Ureter (tissue), 1 donor: Measurements from ENCODE around the gene SMYD3. TPM values are rescaled to one million over a fixed set of nuclear protein-coding genes. Genes with fewer than 3 reads are reported as not detected.

Source experiments
- DNase-seq: peaks from one replicate; pipeline ENCODE4 v3.0.0-alpha.2; 2020; ENCODE audit warnings: low spot score
- total RNA-seq: library from RNA; stranded (reverse); gene quantifications from one replicate; pipeline ENCODE4 v1.2.4, GENCODE V29; 2023
- donor health status: DM: yes; HTN: yes; CAD: no.

SMYD3 gene
- total RNA-seq, 1 donor from 2014 or later = 29.3 TPM

GRCh38 chr1:245915841-245916240 is 591.2 kb downstream of the SMYD3 start:
- DNase-seq = no peak

DNA sequence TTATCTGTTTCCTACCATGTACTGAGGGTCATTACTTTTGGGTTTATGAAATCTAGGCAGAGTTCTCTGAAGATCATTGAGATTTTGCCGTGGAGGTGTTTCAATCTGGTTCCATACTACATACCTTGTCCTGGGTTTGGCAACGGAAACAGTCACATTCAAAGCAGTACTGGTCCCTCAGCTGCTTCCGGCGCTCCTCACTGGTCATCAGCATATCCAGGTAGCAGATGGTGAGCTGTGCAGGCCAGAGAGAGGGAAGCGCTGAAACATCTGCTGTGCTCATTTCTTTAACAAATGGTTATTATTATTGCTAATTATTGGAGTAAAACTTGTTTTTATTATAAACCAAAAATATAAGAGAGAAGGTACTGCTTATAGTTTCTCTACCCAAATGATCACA is 591.7 kb downstream of the SMYD3 start:
- no peak for DNase-seq

DNA sequence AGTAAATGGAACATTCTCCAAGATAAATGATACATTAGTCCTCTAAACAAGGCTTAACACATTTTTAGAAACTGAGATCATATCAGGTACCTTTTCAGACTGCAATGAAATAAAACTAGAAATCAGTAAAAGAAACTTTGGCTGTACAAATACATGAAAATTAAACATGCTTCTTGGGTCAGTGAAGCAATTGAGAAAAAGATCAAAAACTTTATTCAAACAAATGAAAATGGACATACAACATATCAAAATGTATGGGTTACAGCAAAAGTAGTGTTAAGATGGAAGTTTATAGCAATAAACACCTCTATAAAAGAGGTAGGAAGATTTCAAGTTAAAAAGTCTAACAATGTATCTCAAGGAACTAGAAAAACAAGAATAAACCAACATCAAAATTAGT is 598.5 kb downstream of the SMYD3 start:
- no peak for DNase-seq

DNA sequence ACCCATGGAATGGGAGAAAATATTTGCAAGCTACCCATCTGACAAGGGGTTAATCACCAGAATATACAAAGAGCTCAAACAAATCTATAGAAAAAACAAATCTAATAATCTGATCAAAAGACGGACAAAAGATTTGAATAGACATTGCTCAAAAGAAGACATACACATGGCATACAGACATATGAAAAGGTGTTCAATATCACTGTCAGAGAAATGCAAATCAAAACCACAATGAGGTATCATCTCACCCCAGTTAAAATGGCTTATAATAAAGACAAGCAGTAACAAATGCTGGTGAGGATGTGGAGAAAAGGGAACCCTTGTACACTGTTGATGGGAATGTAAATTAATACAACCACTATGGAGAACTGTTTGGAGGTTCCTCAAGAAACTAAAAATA is 600.9 kb downstream of the SMYD3 start:
- DNase-seq = no peak

DNA sequence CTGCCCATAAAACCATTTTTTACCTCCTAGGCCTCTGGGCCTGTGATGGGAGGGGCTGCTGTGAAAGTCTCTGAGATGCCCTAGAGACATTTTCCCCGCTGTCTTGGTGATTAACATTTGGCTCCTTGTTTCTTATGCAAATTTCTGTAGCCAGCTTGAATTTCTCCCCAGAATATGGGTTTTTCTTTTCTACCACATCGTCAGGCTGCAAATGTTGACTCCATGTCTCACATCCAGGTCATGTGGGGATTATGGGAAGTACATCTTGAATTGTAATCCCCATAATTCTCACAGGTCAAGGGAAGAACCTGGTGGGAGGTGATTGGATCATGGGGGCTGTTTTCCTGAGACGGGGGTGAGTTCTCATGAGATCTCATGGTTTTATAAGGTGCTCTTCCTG is 603.2 kb downstream of the SMYD3 start:
- DNase-seq = no peak

DNA sequence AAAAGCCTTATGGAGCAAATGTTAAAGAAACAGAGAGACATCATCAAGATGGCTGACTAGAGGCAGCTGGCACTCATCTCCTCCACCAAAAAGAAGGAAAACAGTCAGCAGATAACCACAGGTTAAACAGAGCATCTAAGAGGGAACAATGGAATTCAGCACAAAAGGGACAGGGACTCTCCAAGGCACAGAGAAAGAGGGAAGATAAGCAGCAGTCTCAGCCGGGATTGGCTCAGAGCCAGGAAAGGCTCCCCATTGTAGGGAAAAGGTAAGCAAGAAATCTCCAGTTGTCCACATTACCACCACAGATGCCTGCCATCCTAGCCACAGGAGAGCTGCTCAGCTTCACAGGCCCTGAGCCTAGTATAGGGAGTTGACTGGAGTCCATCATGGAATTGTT is 605.5 kb downstream of the SMYD3 start:
- DNase-seq = no peak

- DNase-seq = no peak
These were observed 606.0 kb downstream of the SMYD3 start for GRCh38 chr1:245901037-245901436.

DNA sequence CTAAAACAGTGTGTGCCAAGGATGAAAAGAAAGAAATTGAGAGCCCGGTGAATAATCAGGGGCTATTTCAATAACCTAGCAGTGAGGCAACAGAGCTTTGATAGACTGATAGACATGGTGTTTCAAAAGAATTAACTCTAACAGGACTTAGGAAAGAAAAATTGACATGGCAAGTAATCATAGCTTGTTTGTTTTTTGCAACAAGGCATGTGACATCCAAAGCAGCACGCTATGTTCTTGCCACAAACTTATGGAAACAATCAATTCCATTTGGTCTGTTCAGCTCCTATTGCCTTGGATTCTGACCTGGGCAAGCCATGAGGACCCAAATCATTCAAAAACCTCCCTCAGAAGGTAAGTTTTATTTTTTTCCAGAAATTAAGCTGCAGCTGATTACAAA is 608.5 kb downstream of the SMYD3 start:
- DNase-seq = no peak

DNA sequence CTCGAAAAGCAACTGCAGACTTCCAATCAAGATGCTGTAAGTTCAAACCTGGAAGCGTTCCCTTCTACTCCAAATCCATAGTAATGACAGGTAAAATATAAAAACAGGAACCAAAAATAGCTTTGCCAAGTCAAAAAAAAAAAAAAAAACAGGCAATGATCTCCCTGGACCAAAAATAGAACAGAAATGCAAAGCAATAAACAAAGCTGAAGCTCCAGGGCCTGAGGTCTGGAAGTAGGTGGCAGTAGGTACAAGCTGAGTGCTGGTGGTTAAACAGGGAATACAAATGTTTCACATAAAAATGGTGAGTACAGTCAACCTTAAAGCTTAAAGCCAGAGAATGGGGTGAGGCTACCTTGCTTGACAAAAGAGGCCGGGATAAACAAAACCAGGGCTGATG is 610.8 kb downstream of the SMYD3 start:
- DNase-seq = no peak

DNA sequence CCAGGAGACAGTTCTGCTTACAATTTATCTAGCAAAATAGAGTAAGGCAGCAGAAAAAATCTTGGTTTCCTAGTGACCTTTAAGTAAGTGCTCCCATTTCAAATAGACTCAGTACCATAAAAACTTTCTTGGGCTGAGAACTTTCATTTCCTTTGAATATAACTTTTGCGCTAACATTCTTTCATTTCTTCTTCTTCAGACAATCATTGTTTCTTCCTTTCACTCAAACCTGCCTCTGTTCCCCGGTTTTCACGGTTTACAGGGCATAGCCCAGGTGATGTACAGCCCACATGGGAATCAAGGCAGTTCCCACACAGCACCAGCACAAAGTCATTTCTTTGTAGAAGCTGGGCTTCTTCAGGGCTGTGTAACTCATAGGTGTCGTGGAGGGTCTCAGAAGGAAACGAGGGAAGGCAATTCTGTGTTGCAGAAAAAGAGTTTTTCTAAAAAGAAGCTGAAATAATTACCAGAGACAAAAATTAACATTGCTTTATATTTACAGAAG is 611.6 kb downstream of the SMYD3 start:
- no peak for DNase-seq

DNA sequence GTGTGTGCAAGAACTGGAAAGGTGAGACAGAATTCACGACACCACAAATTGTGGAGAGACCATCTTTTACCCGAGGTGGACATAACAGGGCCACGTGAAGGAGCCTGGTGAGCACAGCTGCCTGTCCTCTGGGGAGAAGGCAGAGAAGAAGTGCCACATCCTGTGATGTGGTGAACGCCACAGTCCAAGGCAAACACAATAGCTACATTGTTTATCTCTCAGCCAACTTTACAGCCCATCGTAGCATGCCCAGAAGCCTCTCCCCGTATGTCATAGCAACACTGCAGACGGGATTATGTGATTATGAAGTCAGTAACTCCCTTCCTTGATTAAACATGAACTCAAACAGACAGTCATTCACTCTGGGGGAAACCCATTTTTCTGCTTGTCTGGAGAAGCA is 612.2 kb downstream of the SMYD3 start:
- DNase-seq = no peak

DNA sequence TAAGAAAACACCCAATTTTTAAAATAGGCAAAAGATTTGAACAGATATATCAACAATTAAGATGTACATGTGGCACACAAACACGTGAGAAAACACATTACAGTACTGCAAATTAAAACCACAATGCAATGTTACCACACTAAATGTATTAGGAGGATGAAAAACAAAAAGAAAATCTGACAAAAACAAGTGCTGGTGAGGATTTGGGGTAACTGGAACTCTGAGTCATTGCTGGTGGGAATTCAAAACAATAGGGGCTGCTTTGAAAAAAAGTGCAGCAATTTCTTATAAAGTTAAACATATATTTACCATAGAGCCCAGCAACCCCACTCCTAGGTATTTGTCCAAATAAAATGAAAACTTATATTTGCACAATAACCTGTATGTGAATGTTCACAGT is 614.1 kb downstream of the SMYD3 start:
- DNase-seq = no peak

DNA sequence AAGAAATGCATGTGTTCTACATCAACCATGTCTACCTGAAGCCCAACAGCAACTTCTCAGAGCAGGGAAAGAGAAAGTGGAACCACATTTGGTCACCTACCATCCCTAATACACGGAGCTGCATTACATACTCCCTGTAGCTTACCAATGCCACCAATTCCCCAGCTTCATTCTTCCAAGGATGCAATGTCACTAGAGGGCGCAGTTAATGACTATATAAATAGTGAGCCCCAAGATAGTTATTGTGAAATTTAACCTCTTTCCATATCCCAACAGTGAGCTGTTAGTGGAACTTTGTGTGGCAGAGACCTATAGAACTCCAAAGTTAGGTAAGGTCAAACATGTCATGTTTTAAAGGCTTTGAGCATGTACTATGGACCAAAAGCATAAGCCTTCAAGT is 618.3 kb downstream of the SMYD3 start:
- DNase-seq = no peak

DNA sequence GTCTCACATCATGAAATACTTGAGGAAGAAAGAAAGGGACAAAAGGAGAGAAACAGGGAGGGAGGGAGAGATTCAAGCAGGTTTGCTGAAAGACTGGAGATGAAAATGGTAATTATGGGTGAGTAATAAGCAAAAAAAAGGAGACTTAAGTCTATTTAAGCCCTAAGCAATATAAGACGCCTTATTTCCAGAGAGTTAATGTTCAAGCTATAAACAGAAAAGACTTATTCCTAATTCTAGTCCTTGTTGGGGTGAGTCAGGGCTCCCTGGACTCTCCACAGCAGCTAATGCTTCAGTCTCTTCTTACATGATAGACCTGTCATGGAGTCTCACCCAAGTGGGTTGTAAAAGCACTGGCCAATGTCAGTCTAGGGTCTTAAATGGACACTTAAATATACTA is 619.2 kb downstream of the SMYD3 start:
- DNase-seq = no peak

- DNase-seq = no peak
These were observed 625.2 kb downstream of the SMYD3 start for GRCh38 chr1:245881767-245882391.

DNA sequence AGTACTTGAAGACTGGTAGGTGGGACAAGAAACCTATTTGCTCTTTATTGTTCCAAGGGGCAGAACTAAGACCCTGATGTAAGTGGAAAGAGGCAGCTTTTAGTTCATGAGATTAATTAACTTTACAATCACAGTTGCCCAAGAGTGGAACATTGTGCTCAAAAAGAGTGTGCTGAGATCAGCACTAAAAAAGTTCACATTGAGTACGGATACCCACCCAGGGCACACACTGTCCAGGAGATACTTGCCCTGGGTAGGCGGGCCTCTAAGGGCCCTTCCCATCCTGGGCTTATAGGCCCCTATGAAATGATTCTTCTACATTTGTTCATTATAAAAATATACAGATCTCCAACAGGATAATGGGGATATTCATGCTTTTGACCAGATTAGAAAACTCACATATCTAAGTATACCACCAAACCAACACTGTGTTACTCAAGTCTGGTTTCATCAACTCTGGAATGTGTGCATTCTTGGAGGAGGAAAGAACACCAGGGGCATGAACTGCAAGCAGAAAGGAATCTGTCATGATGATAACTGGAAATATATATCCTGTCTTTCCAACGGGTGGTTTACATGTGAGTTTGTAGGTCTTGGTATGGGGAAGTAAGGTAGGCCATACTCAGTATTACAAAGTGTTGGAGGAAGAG is 626.2 kb downstream of the SMYD3 start:
- no peak for DNase-seq

DNA sequence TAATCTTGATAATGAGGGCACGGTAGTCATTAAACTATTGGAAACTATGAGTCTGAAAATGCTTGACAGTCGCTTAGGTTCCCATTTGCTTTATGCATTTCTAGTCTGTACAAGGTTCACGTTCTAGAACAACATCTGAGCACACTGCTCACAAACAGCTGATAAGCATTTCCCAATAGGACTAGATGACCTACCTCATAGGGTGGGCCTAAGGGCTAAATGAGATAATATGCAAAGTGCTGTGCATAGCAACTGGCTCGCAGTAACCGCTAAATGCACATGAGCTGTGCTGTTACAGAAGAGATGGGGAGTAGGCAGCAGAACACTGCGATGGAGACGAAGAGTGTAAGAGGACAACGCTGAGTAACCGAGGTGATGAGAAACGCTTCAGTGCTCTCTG is 628.0 kb downstream of the SMYD3 start:
- no peak for DNase-seq

GRCh38 chr1:245878585-245878984 is 628.5 kb downstream of the SMYD3 start:
- DNase-seq = no peak

GRCh38 chr1:245877976-245878375 is 629.1 kb downstream of the SMYD3 start:
- DNase-seq = no peak

DNA sequence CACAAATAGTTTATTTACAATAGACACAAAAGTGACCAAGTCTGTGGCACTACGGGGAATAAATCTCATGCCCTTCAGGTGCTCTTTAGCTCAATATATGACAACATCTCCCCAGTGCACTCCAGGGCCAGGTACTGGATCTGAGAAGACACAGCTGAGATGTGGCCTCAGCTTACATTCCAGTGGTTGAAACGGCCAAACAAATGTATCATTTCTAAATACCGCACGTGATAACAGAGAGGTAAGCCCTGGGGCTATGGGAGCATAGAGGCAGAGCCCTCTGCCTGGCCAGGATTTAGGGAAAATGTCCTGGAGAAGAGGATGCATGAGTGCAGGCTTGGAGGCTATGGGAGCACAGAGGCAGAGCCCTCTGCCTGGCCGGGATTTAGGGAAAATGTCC is 630.5 kb downstream of the SMYD3 start:
- DNase-seq = no peak

DNA sequence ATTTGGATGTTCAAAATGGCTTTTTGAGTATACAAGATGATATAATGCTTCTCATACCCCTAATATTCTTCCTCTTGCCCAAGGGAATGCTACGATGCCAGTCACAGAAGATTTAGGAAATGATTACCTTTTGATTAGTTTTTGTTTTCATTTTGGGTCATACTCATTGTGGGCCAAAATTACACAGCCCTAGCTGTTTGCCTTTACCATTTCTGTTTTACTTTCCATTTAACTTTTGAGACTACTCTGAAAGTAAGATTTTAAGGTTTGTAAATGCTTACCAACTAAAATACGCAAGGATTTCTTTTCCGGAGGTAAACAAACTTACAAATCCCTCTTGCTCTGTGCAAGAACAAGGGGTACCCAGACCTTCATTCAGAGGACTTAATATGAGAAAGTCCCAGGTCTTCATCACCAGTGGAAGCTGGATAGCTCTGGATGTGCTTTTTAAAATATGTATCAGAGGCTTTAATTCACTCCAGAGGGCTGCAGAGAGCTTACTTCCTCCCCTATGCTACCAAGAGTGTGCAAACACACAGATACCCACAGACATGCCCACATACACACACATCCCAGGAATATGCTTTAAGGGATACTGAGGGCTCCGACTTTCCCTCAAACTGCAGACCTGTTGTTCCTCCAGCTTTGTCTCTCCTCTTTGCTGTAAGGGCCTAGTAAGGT is 631.4 kb downstream of the SMYD3 start:
- no peak for DNase-seq

GRCh38 chr1:245874942-245875580 is 632.0 kb downstream of the SMYD3 start:
- DNase-seq = peak; percentile 75
